ENCODE data around the gene FXYD6.

- TF ChIP-seq POLR2A (IDR thresholded peaks at IDR 0.05) (no peak), CTCF (IDR thresholded peaks at IDR 0.05) (no peak)
These were observed 84.2 kb downstream of the FXYD6 start for GRCh38 chr11:117792241-117792640.

Measured in Peyer's patch (tissue), 4 donors.